H9 (cell line): ENCODE data around the gene CCDC191. TPM values are rescaled to one million over a fixed set of nuclear protein-coding genes. Genes with fewer than 3 reads are reported as not detected.

Source experiments
- DNase-seq: peaks from one replicate; pipeline ENCODE4 v3.0.0-alpha.2; 2017
- H2AFZ ChIP-seq: one replicate; pipeline ENCODE4 v1.6.1; 2013; ENCODE audit warnings: mild to moderate bottlenecking, low read length, control low read depth, moderate library complexity
- H2AK5ac ChIP-seq: 2 replicates; pipeline ENCODE4 v1.6.1; 2013; ENCODE audit warnings: low read length, control low read depth, mixed read lengths; ENCODE audit not compliant: insufficient read length
- H2BK120ac ChIP-seq: one replicate; pipeline ENCODE4 v1.6.1; 2013; ENCODE audit warnings: low read depth, mild to moderate bottlenecking, low read length, control low read depth, inconsistent platforms; ENCODE audit not compliant: poor library complexity, severe bottlenecking
- H2BK12ac ChIP-seq: 2 replicates; pipeline ENCODE4 v1.6.1; 2013; ENCODE audit warnings: low read length, control low read depth, mixed read lengths, low read depth; ENCODE audit not compliant: insufficient read length
- H2BK15ac ChIP-seq: 2 replicates; pipeline ENCODE4 v1.6.1; 2013; ENCODE audit warnings: low read depth, low read length, control low read depth
- H2BK20ac ChIP-seq: one replicate; pipeline ENCODE4 v1.6.1; 2013; ENCODE audit warnings: low read depth, mild to moderate bottlenecking, low read length, control low read depth, inconsistent platforms; ENCODE audit not compliant: poor library complexity, severe bottlenecking
- H2BK5ac ChIP-seq: 2 replicates; pipeline ENCODE4 v1.6.1; 2013; ENCODE audit warnings: low read length, control low read depth, mixed read lengths; ENCODE audit not compliant: insufficient read length
- H3K14ac ChIP-seq: 2 replicates; pipeline ENCODE4 v1.6.1; 2013; ENCODE audit warnings: low read length, control low read depth; ENCODE audit not compliant: insufficient read depth
- H3K18ac ChIP-seq: 2 replicates; pipeline ENCODE4 v1.6.1; 2013; ENCODE audit warnings: low read depth, mild to moderate bottlenecking, mixed read lengths, low read length, control low read depth; ENCODE audit not compliant: insufficient read length
- H3K23ac ChIP-seq: 2 replicates; pipeline ENCODE4 v1.6.1; 2013; ENCODE audit warnings: low read length, control low read depth, mixed read lengths, low read depth; ENCODE audit not compliant: insufficient read length
- H3K23me2 ChIP-seq: 2 replicates; pipeline ENCODE4 v1.6.1; 2013; ENCODE audit warnings: low read depth, mild to moderate bottlenecking, mixed read lengths, low read length, control low read depth; ENCODE audit not compliant: insufficient read length, poor library complexity, severe bottlenecking
- H3K27ac ChIP-seq: 2 replicates; pipeline ENCODE4 v1.5.1; 2013; ENCODE audit warnings: low read length, control low read depth, mixed read lengths, low read depth; ENCODE audit not compliant: insufficient read length
- H3K27me3 ChIP-seq: 2 replicates; pipeline ENCODE4 v1.6.1; 2013; ENCODE audit warnings: low read length, control low read depth, inconsistent platforms; ENCODE audit not compliant: insufficient read depth
- H3K4ac ChIP-seq: 2 replicates; pipeline ENCODE4 v1.6.1; 2013; ENCODE audit warnings: low read depth, mild to moderate bottlenecking, control low read depth, inconsistent platforms, low read length, moderate library complexity
- H3K4me1 ChIP-seq: 2 replicates; pipeline ENCODE4 v1.6.1; 2013; ENCODE audit warnings: low read length, control low read depth, inconsistent platforms; ENCODE audit not compliant: insufficient read depth
- H3K4me2 ChIP-seq: 2 replicates; pipeline ENCODE4 v1.6.1; 2013; ENCODE audit warnings: low read length, control low read depth, mixed read lengths; ENCODE audit not compliant: insufficient read length, insufficient read depth
- H3K56ac ChIP-seq: 2 replicates; pipeline ENCODE4 v1.6.1; 2013; ENCODE audit warnings: low read depth, mild to moderate bottlenecking, mixed read lengths, low read length, control low read depth; ENCODE audit not compliant: insufficient read length
- H3K79me1 ChIP-seq: 2 replicates; pipeline ENCODE4 v1.6.1; 2013; ENCODE audit warnings: low read depth, mild to moderate bottlenecking, moderate library complexity, low read length, control low read depth, inconsistent platforms; ENCODE audit not compliant: insufficient read depth, poor library complexity, severe bottlenecking
- H3K79me2 ChIP-seq: 2 replicates; pipeline ENCODE4 v1.6.1; 2013; ENCODE audit warnings: low read length, control low read depth, inconsistent platforms; ENCODE audit not compliant: insufficient read depth
- H3K9ac ChIP-seq: 2 replicates; pipeline ENCODE4 v1.6.1; 2013; ENCODE audit warnings: low read length, control low read depth, mixed read lengths; ENCODE audit not compliant: insufficient read length; ENCODE audit errors: extremely low read depth
- H3K9me3 ChIP-seq: one replicate; pipeline ENCODE4 v1.6.1; 2013; ENCODE audit warnings: low read depth, low read length, inconsistent platforms; ENCODE audit not compliant: control insufficient read depth
- H3T11ph ChIP-seq: one replicate; pipeline ENCODE4 v1.6.1; 2013; ENCODE audit warnings: mild to moderate bottlenecking, low read length, control low read depth, inconsistent platforms
- H4K20me1 ChIP-seq: one replicate; pipeline ENCODE4 v1.6.1; 2013; ENCODE audit not compliant: control insufficient read depth, insufficient read length, insufficient read depth
- H4K5ac ChIP-seq: 2 replicates; pipeline ENCODE4 v1.6.1; 2013; ENCODE audit warnings: low read depth, mild to moderate bottlenecking, mixed read lengths, low read length, control low read depth; ENCODE audit not compliant: insufficient read length
- H4K8ac ChIP-seq: replicated peaks from 2 replicates; pipeline ENCODE4 v1.6.1; 2013; ENCODE audit warnings: low read length, control low read depth, mixed read lengths, low read depth; ENCODE audit not compliant: insufficient read length
- H4K91ac ChIP-seq: 2 replicates; pipeline ENCODE4 v1.6.1; 2013; ENCODE audit warnings: low read depth, mild to moderate bottlenecking, moderate library complexity, mixed read lengths, low read length, control low read depth; ENCODE audit not compliant: insufficient read length
- H3K27ac Mint-ChIP-seq, 3 experiments: 2 replicates in 2 of 3; 3 replicates in 1 of 3; pipeline ENCODE4 v1.8.0; 2020 to 2021; ENCODE audit warnings: mixed read lengths in 3 of 3, mild to moderate bottlenecking in 1 of 3, moderate library complexity in 1 of 3
- H3K27me3 Mint-ChIP-seq: 2 replicates; pipeline ENCODE4 v1.8.0; 2021; ENCODE audit warnings: low read depth, mild to moderate bottlenecking, moderate library complexity, mixed read lengths
- H3K36me3 Mint-ChIP-seq, 3 experiments: 2 replicates in 2 of 3; 3 replicates in 1 of 3; pipeline ENCODE4 v1.8.0; 2020 to 2021; ENCODE audit warnings: low read depth in 3 of 3, mixed read lengths in 3 of 3; ENCODE audit not compliant: insufficient read depth in 1 of 3
- H3K4me1 Mint-ChIP-seq, 2 experiments: 2 replicates each; pipeline ENCODE4 v1.8.0; 2020; ENCODE audit warnings: mixed read lengths in 2 of 2
- H3K4me3 Mint-ChIP-seq, 2 experiments: 2 replicates in 1 of 2; 3 replicates in 1 of 2; pipeline ENCODE4 v1.8.0; 2020 to 2021; ENCODE audit warnings: mild to moderate bottlenecking in 2 of 2, mixed read lengths in 2 of 2, moderate library complexity in 1 of 2
- H3K9me3 Mint-ChIP-seq, 2 experiments: 2 replicates in 1 of 2; 3 replicates in 1 of 2; pipeline ENCODE4 v1.8.0; 2020; ENCODE audit warnings: mild to moderate bottlenecking in 2 of 2, mixed read lengths in 2 of 2, moderate library complexity in 1 of 2
- CTCF ChIP-seq: fragments of 200-600 bp; sonication (generic); conservative IDR thresholded peaks from 3 replicates; pipeline ENCODE4 v1.8.0; 2021; ENCODE audit warnings: antibody characterized with exemption, mild to moderate bottlenecking
- WGBS: extraction: QIAGEN DNeasy Blood & Tissue Kit; methylation state at CpG from one replicate; pipeline ENCODE4 v1.1.7; 2013; ENCODE audit warnings: missing lambda C conversion rate, low lambda C conversion rate, mixed read lengths; ENCODE audit not compliant: insufficient read length; ENCODE audit errors: extremely low coverage; 5-methylcytosine and 5-hydroxymethylcytosine counted together
- total RNA-seq: library from RNA; stranded (reverse); gene quantifications from 2 replicates; pipeline ENCODE4 v1.2.1, GENCODE V29; 2021

CCDC191 gene
- total RNA-seq, 1 experiment from 2014 or later, result 0.68 TPM

GRCh38 chr3:114093596-114093995 lies 37.3 kb upstream of the CCDC191 start:
- Histone ChIP-seq H3K79me2 (no peaks in the 10 kb centered on the region), H2BK120ac (no peak overlapping the region), H3K9ac (no peak overlapping the region), H3T11ph (no peak overlapping the region), H3K27ac (no peak overlapping the region), H3K4me2 (no peak overlapping the region), H2AFZ (no peak overlapping the region), H3K27me3 (no peaks in the 10 kb centered on the region), H3K79me1 (no peaks in the 10 kb centered on the region), H4K91ac (no peak overlapping the region), H3K18ac (no peak overlapping the region), H3K4me1 (no peaks in the 10 kb centered on the region), H4K8ac (no peak overlapping the region), H2BK12ac (no peak overlapping the region), H3K9me3 (no peaks in the 10 kb centered on the region), H4K20me1 (no peaks in the 10 kb centered on the region), H3K56ac (no peak overlapping the region), H4K5ac (no peak overlapping the region), H3K23ac (no peak overlapping the region), H2BK15ac (no peak overlapping the region), H2BK20ac (no peak overlapping the region), H3K14ac (no peak overlapping the region), H3K4ac (no peak overlapping the region), H3K23me2 (no peaks in the 10 kb centered on the region), H2BK5ac (no peak overlapping the region), H2AK5ac (no peak overlapping the region)
- Mint-ChIP-seq H3K36me3 (no peaks in the 10 kb centered on the region; a peak in 1 of 7 replicates), H3K4me1 (peaks cover 6 to 10% of the 10 kb centered on the region in 2 experiments), H3K9me3 (no peaks in the 10 kb centered on the region), H3K4me3 (no peak overlapping the region), H3K27me3 (no peaks in the 10 kb centered on the region), H3K27ac (no peak overlapping the region)
- no CpG with 5 or more reads among the region's 2 CpGs for WGBS
- no peak for TF ChIP-seq CTCF
- no peak for DNase-seq
